Measurements from ENCODE around the gene UBQLN4.

Gene UBQLN4

DNA sequence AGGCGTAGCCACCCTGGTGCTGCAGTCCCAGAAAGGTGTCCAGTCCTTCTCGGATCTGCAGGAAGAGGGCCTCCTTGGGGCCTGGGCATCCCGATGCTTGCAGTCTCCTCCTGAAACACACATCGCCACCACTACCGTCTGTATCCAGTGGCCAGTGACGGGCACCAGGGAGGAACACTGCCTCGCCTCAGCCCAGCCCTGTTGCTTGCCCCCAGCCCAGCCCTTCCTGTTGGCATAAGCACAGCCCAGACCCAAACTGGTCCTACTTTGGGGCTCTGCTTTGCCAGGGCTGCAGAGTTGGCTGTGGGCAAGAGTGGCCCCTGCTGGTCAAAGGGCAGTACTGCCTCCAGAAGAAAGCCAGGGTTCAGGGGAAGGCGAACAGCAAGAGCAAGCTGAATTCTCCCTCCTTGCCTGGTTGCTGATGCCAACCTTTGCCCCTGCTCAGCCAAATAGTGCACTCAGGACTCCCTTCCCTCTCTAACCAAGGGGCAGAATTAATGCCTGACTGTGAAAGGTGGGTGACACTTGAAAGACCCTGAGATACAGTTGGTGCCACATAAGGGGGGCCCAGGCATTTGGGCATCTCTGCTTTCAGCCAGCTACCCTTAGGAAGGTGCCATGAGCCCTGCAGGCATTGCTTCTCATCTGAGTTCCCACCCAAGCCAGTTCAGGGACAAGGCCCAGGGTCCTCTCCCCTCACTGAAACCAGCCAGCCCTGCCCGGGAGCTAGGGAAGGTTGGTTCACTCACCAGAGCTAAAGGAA lies 64.2 kb downstream of the UBQLN4 start (continued):
- TF ChIP-seq, protein P1, sequence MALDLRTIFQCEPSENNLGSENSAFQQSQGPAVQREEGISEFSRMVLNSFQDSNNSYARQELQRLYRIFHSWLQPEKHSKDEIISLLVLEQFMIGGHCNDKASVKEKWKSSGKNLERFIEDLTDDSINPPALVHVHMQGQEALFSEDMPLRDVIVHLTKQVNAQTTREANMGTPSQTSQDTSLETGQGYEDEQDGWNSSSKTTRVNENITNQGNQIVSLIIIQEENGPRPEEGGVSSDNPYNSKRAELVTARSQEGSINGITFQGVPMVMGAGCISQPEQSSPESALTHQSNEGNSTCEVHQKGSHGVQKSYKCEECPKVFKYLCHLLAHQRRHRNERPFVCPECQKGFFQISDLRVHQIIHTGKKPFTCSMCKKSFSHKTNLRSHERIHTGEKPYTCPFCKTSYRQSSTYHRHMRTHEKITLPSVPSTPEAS (tag by site-specific recombination; IDR thresholded peaks at IDR 0.05) = no peak
- TF ChIP-seq ZNF155 (tag by site-specific recombination; IDR thresholded peaks at IDR 0.05) = no peak
- TF ChIP-seq ZNF837 (tag by site-specific recombination; IDR thresholded peaks at IDR 0.05) = no peak
- no peak for TF ChIP-seq SCRT1 (tag by site-specific recombination; IDR thresholded peaks at IDR 0.05; ENCODE audit: borderline replicate concordance)
- peak; percentile 55 for TF ChIP-seq ZNF335 (tag by site-specific recombination; conservative IDR thresholded peaks at IDR 0.05)
- TF ChIP-seq ZNF394 (tag by site-specific recombination; IDR thresholded peaks at IDR 0.05; ENCODE audit: borderline replicate concordance) = no peak
- no peak; the same call in 1 of the 2 replicates for TF ChIP-seq SCRT2 (tag by site-specific recombination; IDR thresholded peaks at IDR 0.05)
- no peak for TF ChIP-seq ZNF514 (tag by site-specific recombination; IDR thresholded peaks at IDR 0.05)
- TF ChIP-seq YY2 (tag by site-specific recombination; IDR thresholded peaks at IDR 0.05) = no peak
- TF ChIP-seq, protein P2, sequence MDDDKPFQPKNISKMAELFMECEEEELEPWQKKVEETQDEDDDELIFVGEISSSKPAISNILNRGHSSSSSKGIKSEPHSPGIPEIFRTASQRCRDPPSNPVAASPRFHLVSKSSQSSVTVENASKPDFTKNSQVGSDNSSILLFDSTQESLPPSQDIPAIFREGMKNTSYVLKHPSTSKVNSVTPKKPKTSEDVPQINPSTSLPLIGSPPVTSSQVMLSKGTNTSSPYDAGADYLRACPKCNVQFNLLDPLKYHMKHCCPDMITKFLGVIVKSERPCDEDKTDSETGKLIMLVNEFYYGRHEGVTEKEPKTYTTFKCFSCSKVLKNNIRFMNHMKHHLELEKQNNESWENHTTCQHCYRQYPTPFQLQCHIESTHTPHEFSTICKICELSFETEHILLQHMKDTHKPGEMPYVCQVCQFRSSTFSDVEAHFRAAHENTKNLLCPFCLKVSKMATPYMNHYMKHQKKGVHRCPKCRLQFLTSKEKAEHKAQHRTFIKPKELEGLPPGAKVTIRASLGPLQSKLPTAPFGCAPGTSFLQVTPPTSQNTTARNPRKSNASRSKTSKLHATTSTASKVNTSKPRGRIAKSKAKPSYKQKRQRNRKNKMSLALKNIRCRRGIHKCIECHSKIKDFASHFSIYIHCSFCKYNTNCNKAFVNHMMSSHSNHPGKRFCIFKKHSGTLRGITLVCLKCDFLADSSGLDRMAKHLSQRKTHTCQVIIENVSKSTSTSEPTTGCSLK (tag by site-specific recombination; IDR thresholded peaks at IDR 0.05) = no peak
- TF ChIP-seq ZNF223 (tag by site-specific recombination; IDR thresholded peaks at IDR 0.05) = no peak
- TF ChIP-seq KLF1 (tag by site-specific recombination; IDR thresholded peaks at IDR 0.05) = 0 out of 2 replicates have a peak, but pooled peaks have one; percentile 36
- TF ChIP-seq GFI1B (tag by site-specific recombination; IDR thresholded peaks at IDR 0.05) = no peak
- no peak for TF ChIP-seq MEIS1 (CRISPR knock-in tag; IDR thresholded peaks at IDR 0.05; ENCODE audit: borderline replicate concordance)
- no peak for TF ChIP-seq ZNF521 (tag by site-specific recombination; IDR thresholded peaks at IDR 0.05)
- TF ChIP-seq HOXA7 (CRISPR knock-in tag; IDR thresholded peaks at IDR 0.05; ENCODE audit: borderline replicate concordance) = no peak
- TF ChIP-seq ZNF501 (tag by site-specific recombination; IDR thresholded peaks at IDR 0.05) = peak; percentile 69; the same call in 1 of the 2 replicates
- no peak for TF ChIP-seq ZNF791 (tag by site-specific recombination; IDR thresholded peaks at IDR 0.05)
- no peak for TF ChIP-seq ZXDB (tag by site-specific recombination; IDR thresholded peaks at IDR 0.05)
- no peak for TF ChIP-seq SETDB1 (IDR thresholded peaks at IDR 0.05; ENCODE audit: insufficient read length, low read length)
- no peak for TF ChIP-seq ZFP41 (tag by site-specific recombination; IDR thresholded peaks at IDR 0.05; ENCODE audit: borderline replicate concordance)
- TF ChIP-seq, protein P3, sequence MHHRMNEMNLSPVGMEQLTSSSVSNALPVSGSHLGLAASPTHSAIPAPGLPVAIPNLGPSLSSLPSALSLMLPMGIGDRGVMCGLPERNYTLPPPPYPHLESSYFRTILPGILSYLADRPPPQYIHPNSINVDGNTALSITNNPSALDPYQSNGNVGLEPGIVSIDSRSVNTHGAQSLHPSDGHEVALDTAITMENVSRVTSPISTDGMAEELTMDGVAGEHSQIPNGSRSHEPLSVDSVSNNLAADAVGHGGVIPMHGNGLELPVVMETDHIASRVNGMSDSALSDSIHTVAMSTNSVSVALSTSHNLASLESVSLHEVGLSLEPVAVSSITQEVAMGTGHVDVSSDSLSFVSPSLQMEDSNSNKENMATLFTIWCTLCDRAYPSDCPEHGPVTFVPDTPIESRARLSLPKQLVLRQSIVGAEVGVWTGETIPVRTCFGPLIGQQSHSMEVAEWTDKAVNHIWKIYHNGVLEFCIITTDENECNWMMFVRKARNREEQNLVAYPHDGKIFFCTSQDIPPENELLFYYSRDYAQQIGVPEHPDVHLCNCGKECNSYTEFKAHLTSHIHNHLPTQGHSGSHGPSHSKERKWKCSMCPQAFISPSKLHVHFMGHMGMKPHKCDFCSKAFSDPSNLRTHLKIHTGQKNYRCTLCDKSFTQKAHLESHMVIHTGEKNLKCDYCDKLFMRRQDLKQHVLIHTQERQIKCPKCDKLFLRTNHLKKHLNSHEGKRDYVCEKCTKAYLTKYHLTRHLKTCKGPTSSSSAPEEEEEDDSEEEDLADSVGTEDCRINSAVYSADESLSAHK (tag by site-specific recombination; IDR thresholded peaks at IDR 0.05) = no peak
- TF ChIP-seq ZNF2 (tag by site-specific recombination; IDR thresholded peaks at IDR 0.05) = peak; percentile 66; the same call in 1 of the 2 replicates
- TF ChIP-seq ZNF426 (tag by site-specific recombination; IDR thresholded peaks at IDR 0.05) = no peak
- TF ChIP-seq ZNF747 (tag by site-specific recombination; IDR thresholded peaks at IDR 0.05) = no peak
- TF ChIP-seq ZNF571 (tag by site-specific recombination; IDR thresholded peaks at IDR 0.05) = no peak
- no peak for TF ChIP-seq ZNF626 (tag by site-specific recombination; IDR thresholded peaks at IDR 0.05)
- no peak for TF ChIP-seq TCF7L2 (IDR thresholded peaks at IDR 0.05; ENCODE audit: borderline replicate concordance, low read depth, low read length)
- TF ChIP-seq GLIS2 (tag by site-specific recombination; IDR thresholded peaks at IDR 0.05) = no peak
